Neural progenitor cell (in vitro differentiated cells): Measurements from ENCODE around the gene DMWD.

Experiments used
- CTCF ChIP-seq: fragments of 200-600 bp; sonication (generic); IDR thresholded peaks from 2 replicates; pipeline ENCODE4 v1.5.1; 2017; ENCODE audit warnings: antibody characterized with exemption, mild to moderate bottlenecking
- EZH2 ChIP-seq: fragments of 200-600 bp; sonication (generic); IDR thresholded peaks from 2 replicates; pipeline ENCODE4 v1.6.1; 2017; ENCODE audit warnings: antibody characterized with exemption, mild to moderate bottlenecking, moderate library complexity
- EZH2phosphoT487 ChIP-seq: fragments of 200-600 bp; sonication (generic); IDR thresholded peaks from 2 replicates; pipeline ENCODE4 v1.6.1; 2017; ENCODE audit warnings: antibody characterized with exemption

GRCh38 chr19:45792470-45793177, at the start of gene DMWD:
- TF ChIP-seq CTCF (no peak), EZH2 (no peak), EZH2phosphoT487 (no peak)
